GM21390 (cell line): ENCODE results near the gene SLC13A3.

Experiments
- ATAC-seq: cut with Tn5 transposase; IDR thresholded peaks from one replicate; pipeline ENCODE4 v1.9.1; 2021; ENCODE audit not compliant: unreplicated experiment

Gene SLC13A3, protein sequence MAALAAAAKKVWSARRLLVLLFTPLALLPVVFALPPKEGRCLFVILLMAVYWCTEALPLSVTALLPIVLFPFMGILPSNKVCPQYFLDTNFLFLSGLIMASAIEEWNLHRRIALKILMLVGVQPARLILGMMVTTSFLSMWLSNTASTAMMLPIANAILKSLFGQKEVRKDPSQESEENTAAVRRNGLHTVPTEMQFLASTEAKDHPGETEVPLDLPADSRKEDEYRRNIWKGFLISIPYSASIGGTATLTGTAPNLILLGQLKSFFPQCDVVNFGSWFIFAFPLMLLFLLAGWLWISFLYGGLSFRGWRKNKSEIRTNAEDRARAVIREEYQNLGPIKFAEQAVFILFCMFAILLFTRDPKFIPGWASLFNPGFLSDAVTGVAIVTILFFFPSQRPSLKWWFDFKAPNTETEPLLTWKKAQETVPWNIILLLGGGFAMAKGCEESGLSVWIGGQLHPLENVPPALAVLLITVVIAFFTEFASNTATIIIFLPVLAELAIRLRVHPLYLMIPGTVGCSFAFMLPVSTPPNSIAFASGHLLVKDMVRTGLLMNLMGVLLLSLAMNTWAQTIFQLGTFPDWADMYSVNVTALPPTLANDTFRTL

DNA sequence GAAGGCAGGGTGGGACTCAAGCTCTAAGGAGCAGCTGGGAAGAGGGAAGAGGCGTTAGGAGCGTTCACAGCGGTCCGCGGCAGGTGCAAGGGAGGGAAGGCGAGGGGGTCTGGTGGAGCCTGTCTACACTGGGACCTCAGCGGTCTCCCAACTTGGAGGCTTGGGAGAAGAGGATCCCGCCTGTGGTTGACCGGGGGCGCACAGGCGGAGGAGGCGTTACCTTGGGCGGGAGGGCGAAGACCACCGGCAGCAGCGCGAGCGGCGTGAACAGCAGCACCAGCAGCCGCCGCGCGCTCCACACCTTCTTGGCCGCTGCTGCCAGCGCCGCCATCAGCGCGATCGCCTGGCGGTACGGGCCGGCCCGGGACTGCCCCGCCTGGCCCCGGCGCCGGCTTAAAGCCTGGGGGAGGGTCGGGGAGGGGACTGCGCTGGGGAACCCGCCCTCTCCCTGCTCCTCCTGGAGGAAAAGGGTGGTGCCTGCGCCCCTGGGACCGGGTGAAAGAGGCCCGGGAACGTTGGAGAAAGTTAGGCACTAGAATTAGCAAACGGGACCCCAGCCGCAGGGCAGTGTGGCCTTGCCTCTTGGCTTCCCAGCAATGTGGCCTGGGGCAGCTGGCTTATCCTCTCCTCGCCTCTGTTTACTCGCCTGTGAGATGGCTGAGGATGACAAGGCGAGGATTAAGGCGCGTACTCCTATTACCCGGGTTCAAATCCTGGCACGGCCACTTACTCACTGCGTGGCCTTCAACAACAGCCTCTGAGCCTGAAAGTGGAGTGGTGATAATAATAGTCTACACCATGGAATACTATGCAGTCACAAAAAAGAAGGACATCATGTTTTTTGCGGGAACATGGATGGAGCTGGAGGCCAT, at the start of gene SLC13A3:
Gene SLC13A3, minus strand, starts transcription at position 369 of the 872 bp plus-strand sequence. Its CDS starts 38 bp downstream, at position 331.
- ATAC-seq: no peak

DNA sequence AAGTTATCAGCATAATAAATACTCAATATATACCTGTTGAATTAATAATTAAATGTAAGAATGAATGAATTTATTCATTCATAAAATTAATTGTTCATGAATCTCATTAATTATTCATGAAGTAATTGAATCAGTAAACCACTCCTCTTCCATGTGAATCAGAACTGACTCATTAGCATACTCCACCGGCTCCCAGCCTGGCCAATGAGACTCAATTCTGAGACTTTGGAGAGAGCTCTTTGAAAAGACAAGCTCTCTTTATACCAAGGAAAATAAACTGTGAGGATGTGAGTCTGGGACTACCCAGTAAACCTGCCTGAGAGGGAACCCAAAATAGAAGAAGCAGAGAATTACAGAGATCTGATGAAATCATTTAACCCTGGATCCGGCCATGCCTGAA, 49.8 kb upstream of the SLC13A3 start:
- ATAC-seq: no peak

DNA sequence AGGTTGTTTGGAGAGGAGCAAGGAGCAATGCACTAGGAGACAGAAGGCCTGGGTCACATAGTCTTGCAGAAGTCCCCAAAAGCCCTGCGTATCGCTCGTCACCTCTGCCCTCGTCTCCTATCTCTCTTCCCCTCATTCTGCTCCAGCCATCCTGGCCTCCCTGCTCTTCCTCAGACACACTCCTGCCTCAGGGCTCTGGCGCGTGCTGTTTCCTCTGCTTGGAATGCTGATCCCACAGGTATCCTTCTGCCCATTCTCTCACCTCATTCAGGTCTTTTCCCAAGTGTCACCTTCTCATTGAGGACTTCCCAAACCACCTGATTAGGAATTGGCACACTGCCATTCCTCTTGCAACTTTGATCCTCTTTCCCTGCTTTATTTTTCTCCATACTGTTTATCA, 49.2 kb upstream of the SLC13A3 start:
- no peak for ATAC-seq

DNA sequence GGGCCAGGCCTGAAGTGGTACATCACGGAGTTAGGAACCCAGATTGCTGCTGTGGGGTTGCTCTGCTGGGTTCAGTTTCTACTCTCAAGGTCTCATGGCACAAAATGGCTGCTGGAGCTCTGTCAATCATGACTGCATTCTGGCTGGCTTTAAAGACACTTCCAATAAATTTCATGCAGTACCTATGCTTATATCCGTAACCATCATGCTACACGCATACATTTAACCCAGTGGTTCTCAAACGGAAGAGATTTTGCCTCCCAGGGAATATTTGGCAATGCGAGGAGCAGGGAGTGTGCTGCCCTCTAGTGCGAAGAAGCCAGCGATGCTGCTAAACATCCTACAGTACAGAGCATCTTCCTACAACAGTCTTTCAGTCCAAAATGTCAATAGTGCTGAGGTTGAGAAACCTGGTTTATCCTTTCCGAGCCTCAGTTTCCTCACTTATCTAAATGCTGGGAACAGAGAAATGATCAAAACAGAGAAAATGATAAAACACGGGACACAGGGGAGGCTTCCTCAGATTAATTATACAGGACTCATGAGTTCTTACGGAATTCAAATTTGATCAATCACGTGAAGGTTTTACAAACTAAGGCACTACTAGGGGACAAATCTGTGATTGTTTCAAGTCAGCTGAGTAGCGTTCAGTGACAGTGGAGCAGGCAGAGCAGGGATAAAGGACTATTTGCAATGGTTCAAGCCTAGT, 48.5 kb upstream of the SLC13A3 start:
- ATAC-seq: no peak

DNA sequence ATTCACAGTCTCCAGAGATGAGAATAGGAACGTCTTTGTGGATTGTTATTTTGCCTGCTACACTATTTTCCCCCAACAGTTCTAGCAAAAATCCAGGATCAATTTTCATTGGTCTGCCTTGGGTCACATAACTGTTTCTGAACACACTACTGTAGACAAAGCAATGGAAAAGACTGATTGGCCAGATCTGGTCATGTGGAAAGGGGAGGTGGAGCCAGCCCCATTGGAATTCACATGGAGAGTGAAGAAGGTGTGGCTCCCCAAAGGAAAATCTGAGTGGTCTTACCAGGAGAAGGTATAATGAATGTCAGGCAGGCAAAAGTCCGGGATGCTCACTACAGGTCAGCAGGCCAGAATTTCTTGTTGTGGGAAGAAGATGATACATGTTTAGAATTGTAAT, 47.5 kb upstream of the SLC13A3 start:
- no peak for ATAC-seq

DNA sequence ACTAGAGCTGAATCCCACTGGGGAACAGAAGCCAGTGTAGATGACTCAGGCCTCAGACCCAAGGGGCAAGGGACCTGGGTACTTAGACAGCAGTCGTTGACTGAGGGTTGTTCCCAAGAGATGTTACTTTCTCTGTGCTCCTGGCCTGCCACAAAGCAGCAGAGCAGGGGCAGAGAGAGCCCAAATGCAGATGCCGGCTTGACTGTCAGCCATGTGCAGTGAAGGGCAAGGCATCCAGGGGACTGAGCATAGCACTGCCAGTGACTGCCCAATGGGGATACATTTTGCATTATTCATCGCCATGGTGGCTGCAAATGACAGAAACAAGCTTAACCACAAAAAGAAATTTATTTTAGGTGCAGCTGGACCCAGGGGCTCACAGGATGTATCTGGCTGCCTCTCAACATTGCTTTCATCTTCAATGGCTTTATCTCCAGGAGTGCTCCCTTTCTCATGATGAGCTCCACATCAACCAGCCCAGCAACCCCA, 45.6 kb upstream of the SLC13A3 start:
- no peak for ATAC-seq

DNA sequence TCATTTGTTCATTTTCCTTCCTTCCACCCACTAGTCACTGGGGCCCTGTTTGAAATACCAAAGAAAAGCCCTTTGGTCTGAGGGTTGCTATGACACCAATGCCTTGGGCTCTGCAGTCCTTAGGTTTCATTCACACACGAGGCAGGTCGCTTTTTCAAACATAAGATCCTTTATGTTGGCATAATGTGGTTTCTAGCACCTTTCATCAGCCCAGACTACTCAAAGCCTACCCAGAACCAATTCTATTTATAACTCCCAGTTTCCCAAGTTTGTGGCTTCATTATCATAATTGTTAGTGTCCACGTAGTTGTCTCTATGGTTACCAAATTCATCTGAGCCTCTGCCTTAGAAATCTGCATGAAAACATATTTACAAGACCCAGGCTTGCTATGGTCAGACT, 44.6 kb upstream of the SLC13A3 start:
- ATAC-seq: no peak

DNA sequence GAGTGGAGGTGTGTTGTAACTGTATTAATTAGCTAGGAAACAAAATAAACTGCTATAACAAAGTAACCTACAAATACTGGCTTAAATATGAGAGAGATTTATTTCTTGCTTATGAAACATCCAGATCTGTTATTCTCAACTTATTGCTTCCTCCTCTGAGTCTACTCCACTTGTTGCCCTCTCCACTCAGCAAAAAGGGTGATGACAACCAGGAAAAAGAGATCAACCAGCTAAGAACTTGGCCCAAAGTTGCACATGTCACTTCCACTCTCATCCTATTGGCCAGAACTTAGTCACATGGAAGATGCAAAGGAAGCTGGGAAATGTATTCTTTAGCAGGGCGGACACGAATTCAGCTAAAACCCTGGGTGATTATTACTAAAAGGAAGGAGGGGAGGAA, 43.2 kb upstream of the SLC13A3 start:
- no peak for ATAC-seq

DNA sequence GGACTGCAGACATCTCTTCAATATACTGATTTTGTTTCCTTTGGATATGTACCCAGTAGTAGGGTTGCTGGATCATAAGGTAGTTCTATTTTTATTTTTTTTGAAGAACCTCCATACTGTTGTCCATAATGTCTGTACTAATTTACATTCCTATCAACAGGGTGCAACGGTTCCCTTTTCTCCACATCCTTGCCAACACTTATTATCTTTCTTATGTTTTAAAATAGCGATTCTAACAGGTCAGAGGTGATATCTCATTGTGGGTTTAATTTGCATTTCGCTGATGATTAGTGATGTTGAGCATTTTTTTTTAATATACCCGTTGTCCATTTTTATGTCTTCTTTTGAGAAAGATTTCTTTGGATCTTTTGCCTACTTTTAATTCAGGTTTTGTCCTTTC, 39.9 kb upstream of the SLC13A3 start:
- ATAC-seq: no peak

DNA sequence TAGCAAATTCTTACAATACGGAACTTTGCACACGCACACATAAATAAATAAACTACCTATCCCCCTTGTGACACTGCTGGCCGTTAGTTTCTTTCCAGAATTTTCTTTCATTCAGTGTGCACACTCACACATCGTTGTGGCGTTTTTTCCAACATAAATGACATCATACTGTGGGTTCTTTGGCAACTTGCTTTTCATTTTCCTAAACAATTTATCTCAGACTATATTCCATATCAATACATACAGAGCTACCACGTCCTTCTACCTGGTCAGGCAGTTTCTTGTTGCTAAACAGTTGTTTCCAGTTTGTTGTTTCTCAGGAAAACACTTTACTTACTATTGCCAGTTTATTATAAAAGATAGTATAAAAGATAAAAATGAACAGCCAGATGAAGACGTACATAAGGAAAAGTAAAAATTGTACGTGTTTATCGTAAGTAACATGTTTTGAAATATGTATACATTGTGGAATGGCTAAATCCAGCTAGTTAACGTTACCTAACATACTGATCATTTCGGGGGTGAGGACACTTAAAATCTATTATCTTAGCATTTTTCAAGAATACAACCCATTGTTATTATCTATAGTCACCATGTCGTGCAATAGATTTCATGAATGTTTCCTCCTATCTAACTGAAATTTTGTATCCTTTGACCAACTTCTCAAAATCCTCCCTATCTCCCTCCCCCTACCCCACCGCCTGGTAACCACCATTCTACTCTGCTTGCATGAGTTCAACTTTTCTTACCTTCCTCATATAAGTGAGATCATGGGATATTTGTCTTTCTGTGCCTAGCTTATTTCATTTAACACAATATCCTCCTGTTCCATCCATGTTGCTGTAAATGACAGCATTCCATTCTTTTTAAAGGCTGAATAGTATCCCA, 39.2 kb upstream of the SLC13A3 start:
- no peak for ATAC-seq

DNA sequence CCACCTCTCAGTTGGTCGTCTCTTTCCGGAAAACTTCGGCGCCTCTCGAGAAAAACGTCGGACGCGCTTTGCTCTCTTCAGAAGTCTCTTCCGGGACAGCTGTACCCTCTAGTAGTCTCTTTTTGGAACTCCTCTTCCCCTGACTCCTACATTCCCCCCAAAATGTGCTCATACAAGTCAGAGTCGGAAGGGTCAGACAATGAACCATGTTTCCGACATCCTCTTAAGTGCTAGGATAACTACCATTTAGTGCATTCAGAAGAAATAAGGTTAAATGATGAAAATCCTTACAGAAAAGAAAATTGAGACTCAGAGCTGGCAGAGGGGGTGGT, 38.5 kb upstream of the SLC13A3 start:
- ATAC-seq: no peak

DNA sequence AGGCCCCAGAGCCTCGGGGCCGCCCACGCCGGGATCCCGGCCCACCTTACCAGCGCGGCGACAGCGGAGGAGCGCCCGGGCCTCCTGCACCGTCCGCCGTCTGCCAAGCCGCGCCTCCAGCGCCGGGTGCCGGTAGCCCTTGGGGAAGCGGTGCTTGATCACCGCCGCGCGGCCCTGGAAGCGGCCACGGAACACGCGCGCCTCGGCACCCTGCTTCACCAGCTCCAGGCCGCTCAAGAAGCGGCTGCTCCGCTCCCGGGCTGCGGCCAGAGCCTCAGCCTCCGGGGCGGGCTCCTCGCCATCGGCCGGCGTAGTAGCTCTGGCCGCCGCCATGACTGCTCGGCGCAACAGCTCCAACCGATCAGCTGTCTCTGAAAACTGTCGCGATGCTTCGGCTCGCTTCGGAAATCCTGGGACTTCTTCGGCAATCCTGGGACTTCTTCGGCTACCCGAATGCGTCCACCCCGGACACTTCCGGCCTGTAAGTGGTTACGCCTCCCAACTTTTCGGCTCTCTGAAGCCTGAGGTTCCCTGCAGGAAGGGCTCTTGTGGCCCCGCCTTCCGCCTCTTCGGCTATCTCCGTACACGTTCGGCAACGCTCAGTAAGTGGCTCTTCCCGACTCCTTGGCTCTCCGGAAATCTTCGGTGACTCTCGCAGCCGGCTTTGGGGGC, 38.0 kb upstream of the SLC13A3 start, which contains the start of gene TP53RK:
Gene TP53RK, minus strand, starts transcription at position 363 of the 672 bp plus-strand sequence. Its CDS starts 30 bp downstream, at position 333.
- peak; percentile 93 for ATAC-seq

DNA sequence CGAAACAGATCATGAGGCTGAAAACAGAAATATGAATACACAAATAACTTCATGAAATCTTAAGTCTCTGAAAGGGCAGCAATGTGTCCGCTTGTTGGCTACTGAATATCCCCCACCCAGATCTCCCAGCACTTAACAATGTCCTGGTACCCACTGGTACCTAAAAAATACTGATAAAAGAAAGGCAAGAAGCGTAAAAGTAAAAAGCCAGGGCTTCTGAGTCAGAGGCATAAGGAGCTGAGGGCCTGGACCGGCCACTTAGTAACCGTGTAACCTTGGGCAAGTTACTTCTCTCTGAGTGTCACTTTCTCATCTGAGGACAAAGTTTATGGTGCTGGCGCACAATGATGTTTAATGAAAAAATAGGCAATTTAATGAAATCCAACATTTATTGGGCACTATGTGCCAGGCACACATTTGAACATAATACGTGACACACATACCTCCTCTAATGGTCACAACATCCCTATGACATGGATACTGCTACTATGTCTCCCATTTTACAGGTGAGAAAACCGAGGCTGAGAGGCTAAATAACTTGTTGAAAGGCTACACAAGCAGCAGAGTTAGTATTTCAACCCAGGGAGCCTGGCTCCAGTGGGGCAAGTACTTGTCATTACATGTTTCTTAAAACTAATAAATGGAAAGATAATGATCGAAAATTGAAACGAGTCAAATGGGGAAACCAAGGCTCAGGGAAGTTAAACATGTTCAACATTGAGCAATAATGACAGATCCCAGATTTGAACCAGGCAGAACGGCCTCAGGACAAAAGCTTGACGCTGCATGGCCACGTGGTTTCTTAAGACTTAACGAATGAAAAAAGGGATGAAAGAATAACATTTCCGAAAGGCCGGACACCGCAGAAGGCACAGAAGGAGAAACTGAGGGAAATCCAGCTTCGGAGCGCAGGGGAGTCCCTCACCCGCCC, 37.2 kb upstream of the SLC13A3 start:
- no peak for ATAC-seq

DNA sequence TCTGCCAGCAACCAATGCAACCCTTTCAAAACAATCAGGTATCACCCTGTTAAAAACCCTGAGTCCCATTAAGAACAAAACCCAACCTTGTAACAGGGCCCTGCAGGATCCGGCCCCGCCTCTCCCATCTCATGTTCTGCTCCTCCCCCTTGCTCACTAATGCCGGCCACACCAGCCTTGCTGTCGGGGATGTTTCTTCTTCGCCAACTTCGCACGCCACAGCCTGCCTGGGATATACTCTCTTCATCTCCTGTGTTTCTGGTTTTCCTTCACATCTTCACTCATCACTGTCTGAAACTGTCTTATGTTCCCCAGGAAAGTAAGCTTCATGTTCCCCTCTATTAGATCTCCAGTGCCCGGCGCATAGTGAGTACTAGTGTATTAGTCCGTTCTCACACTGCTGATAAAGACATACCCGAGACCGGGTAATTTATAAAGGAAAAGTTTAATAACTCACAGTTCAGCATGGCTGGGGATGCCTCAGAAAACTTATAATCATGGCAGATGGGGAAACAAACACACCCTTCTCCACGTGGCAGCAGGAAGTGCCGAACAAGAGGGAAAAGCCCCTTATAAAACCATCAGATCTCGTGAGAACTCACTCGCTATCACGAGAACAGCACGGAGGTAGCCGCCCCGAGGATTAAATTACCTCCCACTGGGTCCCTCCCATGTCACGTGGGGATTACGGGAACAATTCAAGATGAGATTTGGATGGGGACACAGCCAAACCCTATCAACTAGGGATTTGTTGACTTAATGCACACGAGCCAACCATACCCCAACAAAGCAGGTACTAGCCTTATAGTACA, 32.9 kb upstream of the SLC13A3 start:
- ATAC-seq: no peak

DNA sequence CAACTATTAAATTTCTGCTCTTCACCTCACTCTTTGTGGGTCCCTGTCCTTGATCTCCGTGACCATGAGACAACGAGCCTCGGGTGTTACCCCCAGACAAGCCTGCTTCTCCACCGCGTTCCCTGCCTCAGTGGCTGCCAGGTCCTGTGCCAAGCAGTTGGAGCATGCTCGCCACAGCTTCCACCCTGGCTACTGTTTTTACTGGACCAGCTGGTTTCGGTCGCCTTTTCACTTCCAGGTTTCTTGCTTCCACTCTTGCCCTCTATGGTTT, 32.3 kb upstream of the SLC13A3 start:
- ATAC-seq: no peak

DNA sequence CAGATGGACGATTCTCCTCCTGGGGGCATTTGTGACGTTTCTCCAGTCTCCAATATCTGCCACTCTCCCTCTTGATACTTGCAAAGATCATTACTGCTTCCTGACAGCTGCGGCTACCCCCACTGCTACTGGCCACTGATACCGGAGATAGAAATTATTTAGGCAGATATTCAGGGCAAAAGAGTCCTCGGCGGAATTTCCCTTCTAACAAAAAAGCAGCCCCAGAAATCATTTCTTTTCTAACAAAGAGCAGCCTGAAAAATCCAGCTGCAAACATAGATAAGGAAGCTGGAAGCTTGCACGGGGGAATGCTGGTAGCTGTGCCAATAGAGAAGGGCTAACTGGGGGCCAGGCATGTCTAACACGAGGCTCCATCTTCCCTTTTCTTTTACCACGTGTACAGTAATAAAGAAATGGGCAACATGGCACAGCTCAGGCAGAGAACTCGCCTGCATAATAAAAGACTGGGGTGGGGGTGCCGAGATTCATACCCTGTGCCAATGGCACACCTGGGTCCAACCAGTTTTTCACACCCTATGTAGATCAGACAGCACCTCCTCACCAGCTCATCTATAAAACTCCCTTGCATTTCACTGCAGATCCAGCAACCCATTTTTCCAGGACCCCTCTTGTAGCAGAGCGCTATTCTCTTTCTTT, 31.9 kb upstream of the SLC13A3 start:
- no peak for ATAC-seq
